ENCODE measurements around the gene RHBDL1. TPM values are rescaled to one million over a fixed set of nuclear protein-coding genes. Genes with fewer than 3 reads are reported as not detected.

The RHBDL1 gene
- total RNA-seq, 1 experiment from 2014 or later = 1.5 TPM

DNA sequence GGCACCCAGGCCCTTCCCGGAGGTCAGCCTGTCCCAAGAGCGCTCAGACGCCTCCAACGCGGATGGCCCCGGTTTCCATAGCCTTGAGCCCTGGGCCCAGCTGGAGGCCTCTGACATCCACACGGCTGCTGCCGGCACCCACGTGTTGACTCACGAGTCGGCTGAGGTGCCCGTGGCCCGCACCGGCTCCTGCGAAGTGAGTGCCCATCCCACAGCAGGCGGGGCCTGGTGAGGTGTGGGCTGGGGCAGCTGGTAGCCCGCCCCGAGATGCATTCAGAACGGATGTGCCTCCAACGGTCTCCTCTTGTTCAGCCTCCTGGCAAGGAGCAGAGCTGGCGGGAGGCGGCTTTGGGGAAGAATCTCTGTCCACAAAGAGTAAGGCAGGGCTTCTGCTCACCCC lies 23.6 kb upstream of the RHBDL1 start:
- Histone ChIP-seq H3K4me1 (ENCODE audit: insufficient read depth, low read length, poor library complexity, severe bottlenecking) (no peaks in the 10 kb centered on the region), H3K36me3 (ENCODE audit: insufficient read depth, low read length, poor library complexity, severe bottlenecking) (peaks cover 3% of the 10 kb centered on the region), H3K9me3 (ENCODE audit: low read depth, low read length, poor library complexity, severe bottlenecking) (no peaks in the 10 kb centered on the region), H3K27ac (ENCODE audit: low read depth, low read length, poor library complexity, severe bottlenecking) (no peak overlapping the region), H3K4me3 (ENCODE audit: low read depth, low read length, poor library complexity, severe bottlenecking) (no peak overlapping the region), H3K27me3 (replicated peaks; ENCODE audit: insufficient read depth, low read depth, low read length, poor library complexity) (no peaks in the 10 kb centered on the region)
- intact Hi-C loops (cut with micrococcal nuclease; ENCODE audit: unreplicated experiment) = no loop called here
- no TSS peak for BruUV-seq (replicated peaks)
- TF ChIP-seq EZH2 (IDR thresholded peaks at IDR 0.05; ENCODE audit: borderline replicate concordance, low read depth, low read length, poor library complexity, severe bottlenecking) (no peak), CTCF (conservative IDR thresholded peaks at IDR 0.05; ENCODE audit: low read depth, low read length) (no peak)
- DNase-seq (ENCODE audit: low spot score) = no peak
- ChIA-PET CTCF (no interaction called here), POLR2A (ENCODE audit: low non-redundant PET) (no interaction called here)

GRCh38 chr16:652454-653305 lies 22.8 kb upstream of the RHBDL1 start:
- H3K4me3 ChIP-seq (ENCODE audit: low read depth, low read length, poor library complexity, severe bottlenecking) = no peak overlapping the region
- no peaks in the 10 kb centered on the region for H3K4me1 ChIP-seq (ENCODE audit: insufficient read depth, low read length, poor library complexity, severe bottlenecking)
- intact Hi-C loops (cut with micrococcal nuclease; ENCODE audit: unreplicated experiment) = no loop called here
- no peaks in the 10 kb centered on the region for H3K27me3 ChIP-seq (replicated peaks; ENCODE audit: insufficient read depth, low read depth, low read length, poor library complexity)
- POLR2A ChIA-PET (ENCODE audit: low non-redundant PET) = no interaction called here
- no TSS peak for BruUV-seq (replicated peaks)
- CTCF ChIA-PET = no interaction called here
- peaks cover 4% of the 10 kb centered on the region for H3K36me3 ChIP-seq (ENCODE audit: insufficient read depth, low read length, poor library complexity, severe bottlenecking)
- H3K9me3 ChIP-seq (ENCODE audit: low read depth, low read length, poor library complexity, severe bottlenecking) = no peaks in the 10 kb centered on the region
- no peak for DNase-seq (ENCODE audit: low spot score)
- H3K27ac ChIP-seq (ENCODE audit: low read depth, low read length, poor library complexity, severe bottlenecking) = no peak overlapping the region
- TF ChIP-seq CTCF (conservative IDR thresholded peaks at IDR 0.05; ENCODE audit: low read depth, low read length) (no peak), EZH2 (IDR thresholded peaks at IDR 0.05; ENCODE audit: borderline replicate concordance, low read depth, low read length, poor library complexity, severe bottlenecking) (no peak)

DNA sequence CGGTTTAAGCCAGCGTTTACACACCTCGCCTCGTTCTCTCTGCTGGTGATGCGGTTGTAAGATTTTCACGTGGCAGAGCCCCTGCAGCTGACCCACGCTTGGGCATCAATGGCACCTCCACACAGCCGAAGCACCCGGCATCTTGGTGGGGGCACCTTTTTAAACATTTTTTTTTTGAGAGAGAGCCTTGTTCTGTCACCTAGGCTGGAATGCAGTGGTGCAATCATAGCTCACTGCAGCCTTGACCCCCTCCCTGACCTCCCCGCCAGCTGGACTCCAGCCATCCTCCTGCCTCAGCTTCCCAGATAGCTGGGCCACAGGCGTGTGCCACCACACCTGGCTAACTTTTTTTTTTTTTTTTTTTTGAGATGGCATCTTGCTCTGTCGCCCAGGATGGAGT lies 21.4 kb upstream of the RHBDL1 start:
- H3K9me3 ChIP-seq (ENCODE audit: low read depth, low read length, poor library complexity, severe bottlenecking) = no peaks in the 10 kb centered on the region
- CTCF ChIA-PET = interaction anchor here (0.6 kb wide), 1 partner anchor 565 kb away, joined by 7 read pairs; no protein-coding TSS in a partner anchor
- H3K27ac ChIP-seq (ENCODE audit: low read depth, low read length, poor library complexity, severe bottlenecking) = no peak overlapping the region
- no peak overlapping the region for H3K4me3 ChIP-seq (ENCODE audit: low read depth, low read length, poor library complexity, severe bottlenecking)
- H3K36me3 ChIP-seq (ENCODE audit: insufficient read depth, low read length, poor library complexity, severe bottlenecking) = peaks cover 4% of the 10 kb centered on the region
- no peaks in the 10 kb centered on the region for H3K4me1 ChIP-seq (ENCODE audit: insufficient read depth, low read length, poor library complexity, severe bottlenecking)
- H3K27me3 ChIP-seq (replicated peaks; ENCODE audit: insufficient read depth, low read depth, low read length, poor library complexity) = no peaks in the 10 kb centered on the region
- POLR2A ChIA-PET (ENCODE audit: low non-redundant PET) = no interaction called here
- BruUV-seq (replicated peaks) = no TSS peak
- intact Hi-C loops (cut with micrococcal nuclease; ENCODE audit: unreplicated experiment) = no loop called here
- TF ChIP-seq CTCF (conservative IDR thresholded peaks at IDR 0.05; ENCODE audit: low read depth, low read length) (no peak), EZH2 (IDR thresholded peaks at IDR 0.05; ENCODE audit: borderline replicate concordance, low read depth, low read length, poor library complexity, severe bottlenecking) (no peak)
- no peak for DNase-seq (ENCODE audit: low spot score)
